Stimulated activated CD8-positive, alpha-beta memory T cell treated with anti-CD3 and anti-CD28 coated beads, Interleukin-15, amount 100 ng/mL, for 48 hours (primary cell): ENCODE data around the gene AOC2.
"Not testable (repeated sequence)": the region's sequence is repeated elsewhere in the genome, so short reads cannot be mapped to it uniquely, and the experiment has no call there.

ENCODE experiments used
- DNase-seq, 2 donors: peaks; one replicate each; pipeline ENCODE4 v3.0.0-alpha.2; 2020; ENCODE audit warnings: low read depth in 2 of 2

AOC2 gene

GRCh38 chr17:42855048-42855596 is 10.7 kb downstream of the AOC2 start:
- DNase-seq = no peak

GRCh38 chr17:42856093-42856492 is 11.7 kb downstream of the AOC2 start:
- DNase-seq = not testable (repeated sequence)

DNA sequence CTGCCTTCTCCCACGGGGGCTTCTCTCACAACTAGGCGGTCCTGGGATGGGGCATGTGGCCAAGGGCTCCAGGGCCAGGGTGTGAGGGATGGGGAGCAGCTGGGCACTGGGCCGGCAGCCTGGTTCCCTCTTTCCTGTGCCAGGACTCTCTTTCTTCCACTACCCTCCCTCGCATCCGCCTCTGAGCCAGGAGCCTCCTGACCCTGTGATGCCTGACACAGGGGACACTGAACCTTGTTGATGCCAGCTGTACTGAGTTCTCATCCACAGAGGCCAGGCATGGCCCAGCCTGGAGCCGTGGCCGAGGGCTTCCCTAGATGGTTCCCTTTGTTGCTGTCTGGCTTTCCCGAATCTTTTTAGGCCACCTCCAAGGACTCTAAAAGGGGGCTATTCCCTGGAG is 12.1 kb downstream of the AOC2 start:
- DNase-seq = not testable (repeated sequence)

DNA sequence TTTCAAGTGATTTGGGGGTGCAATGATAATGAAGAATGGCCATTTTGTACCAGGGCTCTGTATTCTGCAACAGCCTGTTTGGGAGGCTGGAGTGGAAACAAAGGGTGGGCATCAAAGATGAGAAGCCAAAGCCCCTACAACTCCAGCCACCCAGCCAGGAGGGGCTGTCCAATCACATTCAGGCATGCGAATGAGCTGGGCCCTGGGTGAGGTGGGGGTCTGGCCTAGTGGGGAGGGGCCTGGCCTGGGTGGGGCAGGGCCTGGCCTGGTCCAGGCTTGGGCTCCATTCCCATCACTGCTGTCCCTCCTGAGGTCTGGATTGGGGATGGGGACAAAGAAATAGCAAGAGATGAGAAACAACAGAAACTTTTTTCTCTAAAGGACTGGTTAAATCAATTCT is 13.0 kb downstream of the AOC2 start:
- no peak for DNase-seq

GRCh38 chr17:42865638-42866094 is 21.3 kb downstream of the AOC2 start:
- no peak for DNase-seq

DNA sequence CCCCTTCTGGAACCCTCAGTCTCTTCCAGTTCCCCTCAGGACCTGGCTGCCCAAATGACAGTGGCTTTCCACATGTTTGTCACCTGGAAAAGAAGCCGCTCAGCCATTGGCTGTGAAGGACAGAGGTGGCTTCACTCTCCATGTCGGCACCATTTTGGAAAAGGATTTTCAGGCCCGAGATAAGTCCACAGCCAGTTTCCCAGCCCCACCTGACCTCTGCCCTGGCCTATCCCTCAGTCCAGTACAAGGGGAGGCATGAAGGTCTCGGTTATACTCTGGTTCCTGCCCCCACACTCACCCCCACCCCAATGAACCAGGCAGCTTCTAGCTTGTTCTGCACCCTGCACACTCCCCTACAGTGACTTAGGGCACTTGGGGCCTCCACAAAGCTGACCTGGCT is 21.8 kb downstream of the AOC2 start:
- DNase-seq = no peak

DNA sequence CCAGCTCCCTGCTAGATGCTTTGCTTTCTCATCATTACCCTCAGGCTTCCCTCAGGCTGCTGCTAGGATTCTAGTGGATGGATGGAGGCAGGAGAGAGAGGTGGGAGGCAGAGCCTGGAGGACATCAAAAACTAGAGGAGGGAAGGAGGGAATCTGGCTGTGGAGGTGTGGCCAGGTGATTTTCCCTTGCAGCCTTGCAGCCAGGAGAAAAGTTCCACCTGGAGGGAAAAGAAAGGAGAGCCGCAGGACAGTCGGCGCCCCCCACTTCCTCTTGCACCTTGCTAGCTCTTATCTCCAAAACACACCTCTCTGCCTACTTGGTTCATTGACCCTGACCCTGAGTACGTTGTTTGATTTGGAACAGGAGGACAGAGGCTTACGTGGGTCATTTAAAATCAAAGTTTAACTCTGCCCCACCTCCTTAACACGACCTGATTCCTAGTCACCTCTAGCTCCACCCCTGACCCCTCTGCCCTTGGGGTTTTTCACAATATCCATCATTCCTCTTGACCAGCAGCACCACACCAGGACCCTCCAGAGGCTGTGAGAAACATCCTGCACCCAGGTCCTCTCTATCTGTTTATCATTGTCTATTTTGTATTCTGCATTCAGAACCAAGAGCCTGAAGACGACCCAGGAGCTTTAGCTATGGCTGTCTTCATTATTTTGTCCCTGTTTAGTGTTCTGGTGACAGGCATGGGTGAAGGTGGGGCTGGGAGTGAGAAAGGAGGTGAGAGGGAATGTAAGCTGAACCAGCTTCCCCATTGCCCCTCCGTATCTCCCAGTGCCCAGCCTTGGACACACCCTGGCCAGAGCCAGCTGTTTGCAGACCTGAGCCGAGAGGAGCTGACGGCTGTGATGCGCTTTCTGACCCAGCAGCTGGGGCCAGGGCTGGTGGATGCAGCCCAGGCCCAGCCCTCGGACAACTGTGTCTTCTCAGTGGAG is 22.5 kb downstream of the AOC2 start:
- DNase-seq = no peak

GRCh38 chr17:42867694-42868261 is 23.4 kb downstream of the AOC2 start:
- DNase-seq = not testable (repeated sequence)

GRCh38 chr17:42868338-42868737 is 24.0 kb downstream of the AOC2 start:
- DNase-seq = no peak

- no peak for DNase-seq
These were observed 27.3 kb downstream of the AOC2 start for GRCh38 chr17:42871647-42872046.

GRCh38 chr17:42872251-42872965 is 28.0 kb downstream of the AOC2 start:
- no peak for DNase-seq

DNA sequence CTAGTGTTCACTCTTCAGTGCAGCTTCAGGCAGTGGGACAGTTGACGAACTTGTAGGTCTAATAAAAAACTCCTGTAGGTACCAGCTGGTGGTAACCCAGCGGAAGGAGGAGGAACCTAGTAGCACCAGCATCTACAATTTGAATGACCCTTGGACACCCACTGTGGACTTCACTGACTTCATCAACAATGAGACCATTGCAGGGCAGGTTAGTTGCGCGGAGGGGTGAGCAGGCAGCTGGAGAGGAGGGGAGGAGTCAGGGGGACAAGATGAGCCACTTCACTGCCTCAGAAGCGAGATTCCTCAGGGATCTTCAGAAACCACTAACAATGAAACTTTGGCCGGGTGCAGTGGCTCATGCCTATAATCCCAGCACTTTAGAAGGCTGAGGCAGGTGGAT is 28.9 kb downstream of the AOC2 start:
- no peak for DNase-seq

DNA sequence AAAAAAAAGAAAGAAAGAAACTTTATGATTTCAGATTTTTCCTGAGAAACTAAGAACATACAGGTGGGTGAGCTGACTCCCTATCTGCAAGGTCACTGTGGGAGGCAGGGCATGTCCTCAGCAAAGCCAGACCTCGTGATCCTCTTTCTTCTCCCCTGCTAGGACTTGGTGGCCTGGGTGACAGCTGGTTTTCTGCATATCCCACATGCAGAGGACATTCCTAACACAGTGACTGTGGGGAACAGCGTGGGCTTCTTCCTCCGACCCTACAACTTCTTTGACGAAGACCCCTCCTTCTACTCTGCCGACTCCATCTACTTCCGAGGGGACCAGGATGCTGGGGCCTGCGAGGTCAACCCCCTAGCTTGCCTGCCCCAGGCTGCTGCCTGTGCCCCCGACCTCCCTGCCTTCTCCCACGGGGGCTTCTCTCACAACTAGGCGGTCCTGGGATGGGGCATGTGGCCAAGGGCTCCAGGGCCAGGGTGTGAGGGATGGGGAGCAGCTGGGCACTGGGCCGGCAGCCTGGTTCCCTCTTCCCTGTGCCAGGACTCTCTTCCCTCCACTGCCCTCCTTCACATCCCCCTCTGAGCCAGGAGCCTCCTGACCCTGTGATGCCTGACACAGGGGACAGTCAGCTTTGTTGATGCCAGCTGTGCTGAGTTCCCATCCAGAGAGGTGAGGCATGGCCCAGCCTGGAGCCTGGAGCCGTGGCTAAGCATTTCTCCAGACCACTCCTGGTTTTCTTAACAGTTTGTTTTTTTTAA is 29.7 kb downstream of the AOC2 start:
- not testable (repeated sequence) for DNase-seq

DNA sequence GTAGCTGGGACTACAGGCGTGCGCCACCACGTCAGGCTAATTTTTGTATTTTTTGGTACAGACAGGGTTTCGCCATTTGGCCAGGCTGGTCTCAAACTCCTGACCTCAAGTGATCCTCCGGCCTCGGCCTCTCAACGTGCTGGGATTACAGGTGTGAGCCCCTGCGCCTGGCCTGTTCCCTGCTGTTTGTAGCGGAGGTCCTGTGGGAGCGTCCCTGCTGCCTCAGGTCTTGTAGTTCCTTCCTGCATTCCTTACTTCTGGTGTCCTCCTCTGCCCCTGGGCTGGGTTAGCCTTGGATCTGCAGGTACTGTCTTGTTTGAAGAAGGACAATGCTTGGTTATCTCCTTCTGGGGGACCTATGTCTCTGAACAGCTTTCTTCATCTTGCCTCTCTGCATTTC is 32.7 kb downstream of the AOC2 start:
- DNase-seq = no peak

DNA sequence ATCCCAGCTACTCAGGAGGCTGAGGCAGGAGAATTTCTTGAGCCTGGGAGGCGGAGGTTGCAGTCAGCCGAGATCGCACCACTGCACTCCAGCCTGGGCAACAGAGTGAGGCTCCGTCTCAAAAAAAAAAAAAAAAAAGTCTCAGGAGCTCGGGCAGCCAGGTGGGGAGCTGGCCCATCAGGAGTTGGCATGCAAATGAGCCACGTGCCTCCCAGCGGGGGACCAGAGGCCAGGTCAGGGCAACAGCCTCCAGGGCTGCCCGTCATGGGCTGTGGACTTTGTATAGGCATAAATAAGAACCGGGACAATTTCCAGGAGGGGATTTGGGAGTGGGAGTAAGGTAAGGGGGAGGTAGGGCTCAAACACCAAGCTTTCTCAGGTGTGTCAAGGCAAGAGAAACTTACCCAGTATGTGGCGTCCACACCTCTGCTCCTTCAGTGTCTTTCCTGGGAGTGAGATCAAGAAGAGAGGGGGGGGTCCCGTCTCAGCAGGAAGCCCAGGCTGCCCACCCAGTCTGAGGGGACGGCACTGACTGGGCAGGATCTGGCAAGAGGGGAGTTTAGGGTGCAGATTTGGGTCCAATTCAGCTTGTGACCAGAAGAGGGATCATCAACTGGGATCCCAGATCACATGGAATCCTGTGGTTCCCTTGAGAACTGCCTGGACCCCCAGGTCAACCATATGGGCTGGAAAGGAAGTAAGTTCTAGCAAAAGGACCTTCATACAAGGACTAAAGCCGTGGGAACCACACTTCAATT is 33.9 kb downstream of the AOC2 start:
- DNase-seq = no peak

GRCh38 chr17:42878924-42879595 is 34.7 kb downstream of the AOC2 start:
- DNase-seq = no peak

DNA sequence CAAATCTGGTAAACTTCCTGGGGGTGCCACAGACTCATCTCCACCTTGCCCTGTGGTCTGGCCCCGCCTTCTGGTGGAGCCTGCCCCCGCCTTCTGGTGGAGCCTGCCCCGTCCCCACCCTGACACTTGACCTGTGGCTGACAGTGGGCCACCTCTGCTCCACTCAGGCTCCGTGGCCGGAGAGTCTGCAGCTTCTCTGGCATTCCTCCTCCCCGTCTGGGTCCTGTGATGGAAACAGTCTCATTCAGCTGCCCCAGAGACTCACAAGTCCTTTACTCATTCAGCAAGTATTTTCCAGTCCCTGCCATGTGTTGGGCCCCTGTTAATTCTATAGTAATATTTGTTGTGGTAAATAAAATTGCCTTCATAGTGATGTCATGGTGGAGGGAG is 35.2 kb downstream of the AOC2 start:
- no peak for DNase-seq

- no peak for DNase-seq
These were observed 36.5 kb downstream of the AOC2 start for GRCh38 chr17:42880776-42881310.

DNA sequence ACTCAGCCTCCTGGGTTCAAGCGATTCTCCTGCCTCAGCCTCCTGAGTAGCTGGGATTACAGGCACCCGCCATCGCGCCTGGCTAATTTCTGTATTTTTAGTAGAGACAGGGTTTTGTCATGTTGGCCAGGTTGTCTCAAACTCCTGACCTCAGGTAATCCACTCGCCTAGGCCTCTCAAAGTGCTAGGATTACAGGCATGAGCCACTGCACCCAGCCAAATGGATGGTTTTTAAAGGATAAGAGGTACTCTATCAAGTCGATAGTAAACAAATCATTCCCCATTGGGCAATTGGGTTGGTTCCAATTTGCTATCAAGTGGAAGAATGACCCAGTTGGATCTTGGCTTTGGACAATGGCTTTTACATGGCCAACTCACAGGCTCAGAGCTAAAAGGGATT is 37.3 kb downstream of the AOC2 start:
- not testable (repeated sequence) for DNase-seq

GRCh38 chr17:42882166-42882565 is 37.8 kb downstream of the AOC2 start:
- no peak for DNase-seq
